PC-9 (cell line): ENCODE results near the gene C14orf93.

Experiments used
- CTCF ChIP-seq: fragments of 200-600 bp; sonication (generic); conservative IDR thresholded peaks from 2 replicates; pipeline ENCODE4 v1.6.1; 2017; ENCODE audit warnings: mixed run types, antibody characterized with exemption, mild to moderate bottlenecking, moderate library complexity
- EZH2 ChIP-seq: fragments of 200-600 bp; sonication (generic); IDR thresholded peaks from 2 replicates; pipeline ENCODE4 v1.8.0; 2017; ENCODE audit warnings: antibody characterized with exemption, low read depth

- TF ChIP-seq EZH2 (no peak), CTCF (no peak)
Observed at GRCh38 chr14:23005451-23006187, 4.3 kb downstream of the C14orf93 start.
